Measurements from ENCODE around the gene MRPL10. TPM values are rescaled to one million over a fixed set of nuclear protein-coding genes. Genes with fewer than 3 reads are reported as not detected.

Gene MRPL10
- total and polyA plus RNA-seq, 8 donors, result 7.8 to 85.2 (median 31.4) TPM

GRCh38 chr17:47801906-47802305 is 29.4 kb downstream of the MRPL10 start:
- peaks cover 7 to 13% (median 10%) of the 10 kb centered on the region in 4 donors for H3K36me3 ChIP-seq
- DNase-seq, result no peak
- no peaks in the 10 kb centered on the region for H3K9me3 ChIP-seq
- no peak overlapping the region for H3K27ac ChIP-seq
- TF ChIP-seq CTCF (IDR thresholded peaks at IDR 0.05), result no peak
- TF ChIP-seq POLR2AphosphoS5 (IDR thresholded peaks at IDR 0.05), result no peak
- no peak for TF ChIP-seq EP300 (IDR thresholded peaks at IDR 0.05)
- TF ChIP-seq POLR2A (IDR thresholded peaks at IDR 0.05), result no peak
- H3K4me3 ChIP-seq, result no peak overlapping the region
- H3K27me3 ChIP-seq, result peaks cover 0 to 2% (median 0%) of the 10 kb centered on the region in 3 donors
- H3K4me1 ChIP-seq, result no peaks in the 10 kb centered on the region
- 36 to 53% (median 44%) methylated on average over 6 of the region's 6 CpGs for WGBS, 5 donors
- intact Hi-C loops (cut with DNase I; ENCODE audit: low total_unique reads), result no loop called here

GRCh38 chr17:47801176-47801765 is 30.1 kb downstream of the MRPL10 start:
- H3K27ac ChIP-seq, result no peak overlapping the region
- H3K36me3 ChIP-seq, result peaks cover under 1 to 7% (median 3%) of the 10 kb centered on the region in 4 donors
- DNase-seq, result peak in 1 of 2 donors; percentile 10
- TF ChIP-seq EP300 (IDR thresholded peaks at IDR 0.05), result no peak
- no peak for TF ChIP-seq POLR2AphosphoS5 (IDR thresholded peaks at IDR 0.05)
- TF ChIP-seq POLR2A (IDR thresholded peaks at IDR 0.05), result no peak
- TF ChIP-seq CTCF (IDR thresholded peaks at IDR 0.05), result no peak
- H3K4me3 ChIP-seq, result no peak overlapping the region
- peaks cover 0 to 6% (median 0%) of the 10 kb centered on the region in 3 donors for H3K27me3 ChIP-seq
- intact Hi-C loops (cut with DNase I; ENCODE audit: low total_unique reads), result no loop called here
- WGBS, 5 donors, result 73 to 89% (median 84%) methylated on average over 4 of the region's 4 CpGs
- no peaks in the 10 kb centered on the region for H3K4me1 ChIP-seq
- H3K9me3 ChIP-seq, result no peaks in the 10 kb centered on the region

GRCh38 chr17:47800686-47801085 is 30.7 kb downstream of the MRPL10 start:
- WGBS, 5 donors, result 78 to 84% (median 83%) methylated on average over 12 of the region's 12 CpGs
- H3K27ac ChIP-seq, result no peak overlapping the region
- intact Hi-C loops (cut with DNase I; ENCODE audit: low total_unique reads), result no loop called here
- no peaks in the 10 kb centered on the region for H3K4me1 ChIP-seq
- DNase-seq, result no peak
- H3K9me3 ChIP-seq, result no peaks in the 10 kb centered on the region
- H3K27me3 ChIP-seq, result peaks cover 0 to 6% (median 0%) of the 10 kb centered on the region in 3 donors
- no peak overlapping the region for H3K4me3 ChIP-seq
- TF ChIP-seq POLR2AphosphoS5 (IDR thresholded peaks at IDR 0.05), result no peak
- TF ChIP-seq CTCF (IDR thresholded peaks at IDR 0.05), result no peak
- H3K36me3 ChIP-seq, result peaks cover 0 to under 1% (median 0%) of the 10 kb centered on the region in 4 donors

GRCh38 chr17:47797797-47798196 is 33.5 kb downstream of the MRPL10 start:
- intact Hi-C loops (cut with DNase I; ENCODE audit: low total_unique reads), result no loop called here
- DNase-seq, result no peak
- Histone ChIP-seq H3K4me3 (no peak overlapping the region), H3K27ac (no peak overlapping the region), H3K4me1 (no peaks in the 10 kb centered on the region), H3K9me3 (no peaks in the 10 kb centered on the region), H3K27me3 (peaks cover 0 to 32% (median 10%) of the 10 kb centered on the region in 3 donors), H3K36me3 (no peaks in the 10 kb centered on the region)
- 46 to 65% (median 53%) methylated on average over 2 of the region's 2 CpGs for WGBS, 5 donors
- TF ChIP-seq EP300 (IDR thresholded peaks at IDR 0.05) (no peak), CTCF (IDR thresholded peaks at IDR 0.05) (no peak), POLR2AphosphoS5 (IDR thresholded peaks at IDR 0.05) (no peak), POLR2A (IDR thresholded peaks at IDR 0.05) (no peak)
